Inferior parietal cortex (tissue), 1 donor: ENCODE results near the gene MYCBPAP.

Experiments
- DNase-seq: peaks from one replicate; pipeline ENCODE4 v3.0.0-alpha.2; 2016; ENCODE audit errors: extremely low spot score

The MYCBPAP gene

DNA sequence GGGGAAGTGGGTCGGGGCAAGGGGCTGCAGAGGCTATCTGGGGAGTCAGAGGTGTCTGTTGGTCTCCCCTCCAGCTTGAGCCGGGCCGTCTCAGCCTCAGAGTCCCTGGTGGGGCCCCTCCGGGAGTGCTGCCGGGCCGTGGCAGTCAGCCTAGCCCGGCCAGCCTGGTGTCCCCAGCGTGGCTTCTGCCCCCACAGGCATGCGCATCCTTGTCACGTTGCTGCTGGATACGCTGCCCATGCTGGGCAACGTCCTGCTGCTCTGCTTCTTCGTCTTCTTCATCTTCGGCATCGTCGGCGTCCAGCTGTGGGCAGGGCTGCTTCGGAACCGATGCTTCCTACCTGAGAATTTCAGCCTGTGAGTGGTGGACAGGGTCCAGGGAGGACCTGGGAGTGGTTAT lies 63.4 kb downstream of the MYCBPAP start:
- DNase-seq, result no peak

DNA sequence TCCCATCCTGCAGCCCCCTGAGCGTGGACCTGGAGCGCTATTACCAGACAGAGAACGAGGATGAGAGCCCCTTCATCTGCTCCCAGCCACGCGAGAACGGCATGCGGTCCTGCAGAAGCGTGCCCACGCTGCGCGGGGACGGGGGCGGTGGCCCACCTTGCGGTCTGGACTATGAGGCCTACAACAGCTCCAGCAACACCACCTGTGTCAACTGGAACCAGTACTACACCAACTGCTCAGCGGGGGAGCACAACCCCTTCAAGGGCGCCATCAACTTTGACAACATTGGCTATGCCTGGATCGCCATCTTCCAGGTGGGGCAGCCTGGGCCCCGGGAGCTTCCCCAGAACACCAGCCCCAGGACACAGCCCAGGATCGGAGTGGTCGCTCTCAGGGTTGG lies 64.3 kb downstream of the MYCBPAP start:
- no peak for DNase-seq

DNA sequence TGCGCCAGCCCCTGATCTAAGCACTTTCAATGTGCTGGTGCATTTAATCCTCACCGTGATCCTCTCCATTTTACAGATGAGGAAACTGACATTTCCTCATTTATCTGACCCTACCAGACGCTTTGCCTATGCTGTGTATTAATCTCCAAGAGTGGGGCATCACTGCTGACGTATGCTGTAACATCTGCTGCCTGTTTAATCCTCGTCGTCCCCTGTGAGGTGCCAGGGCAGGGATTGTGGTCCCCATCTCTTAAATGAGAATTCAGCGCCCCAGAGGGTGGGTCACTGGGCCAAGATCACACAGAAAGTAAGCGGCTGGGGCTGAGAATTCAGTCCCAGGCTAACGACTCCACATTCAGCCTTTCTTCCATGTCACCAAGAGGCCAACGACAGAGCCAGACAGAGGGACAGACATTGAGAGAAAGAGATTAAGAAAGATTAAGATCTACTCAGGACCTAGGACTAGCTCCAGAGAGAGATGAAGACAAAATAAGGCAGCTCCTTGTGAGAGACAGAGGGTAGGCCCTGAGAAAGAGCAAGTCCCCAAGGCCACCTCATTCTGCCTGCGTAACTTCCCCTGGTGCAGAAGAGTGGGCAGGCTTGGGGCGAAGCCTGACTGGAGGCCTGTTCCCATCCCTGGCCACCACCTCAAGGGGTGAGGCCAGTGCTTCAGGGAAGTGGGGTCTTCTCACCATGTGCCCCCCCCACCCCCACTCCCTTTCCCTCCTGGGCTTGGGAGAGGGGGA lies 65.8 kb downstream of the MYCBPAP start:
- no peak for DNase-seq

DNA sequence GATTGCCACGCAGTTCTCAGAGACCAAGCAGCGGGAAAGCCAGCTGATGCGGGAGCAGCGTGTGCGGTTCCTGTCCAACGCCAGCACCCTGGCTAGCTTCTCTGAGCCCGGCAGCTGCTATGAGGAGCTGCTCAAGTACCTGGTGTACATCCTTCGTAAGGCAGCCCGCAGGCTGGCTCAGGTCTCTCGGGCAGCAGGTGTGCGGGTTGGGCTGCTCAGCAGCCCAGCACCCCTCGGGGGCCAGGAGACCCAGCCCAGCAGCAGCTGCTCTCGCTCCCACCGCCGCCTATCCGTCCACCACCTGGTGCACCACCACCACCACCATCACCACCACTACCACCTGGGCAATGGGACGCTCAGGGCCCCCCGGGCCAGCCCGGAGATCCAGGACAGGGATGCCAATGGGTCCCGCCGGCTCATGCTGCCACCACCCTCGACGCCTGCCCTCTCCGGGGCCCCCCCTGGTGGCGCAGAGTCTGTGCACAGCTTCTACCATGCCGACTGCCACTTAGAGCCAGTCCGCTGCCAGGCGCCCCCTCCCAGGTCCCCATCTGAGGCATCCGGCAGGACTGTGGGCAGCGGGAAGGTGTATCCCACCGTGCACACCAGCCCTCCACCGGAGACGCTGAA lies 67.5 kb downstream of the MYCBPAP start:
- DNase-seq, result no peak

DNA sequence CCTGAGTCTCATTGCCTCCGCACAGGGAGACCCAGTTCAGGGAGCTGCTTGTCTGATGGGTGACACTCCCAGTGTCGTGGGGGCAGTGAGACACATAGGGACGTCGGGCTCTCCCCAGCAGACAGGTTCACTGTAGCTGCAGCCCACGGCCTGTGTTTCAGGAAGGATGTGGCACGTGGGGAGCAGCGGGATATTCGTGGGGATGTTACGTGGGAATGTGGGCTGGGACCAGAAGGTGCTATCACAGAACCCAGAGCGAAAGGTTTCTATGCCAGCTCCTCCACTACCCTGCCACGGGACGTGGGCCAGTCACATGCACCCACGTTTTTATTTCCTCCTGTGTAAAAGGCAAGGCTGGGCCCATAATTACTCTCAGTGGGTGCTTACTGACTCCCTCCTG lies 68.6 kb downstream of the MYCBPAP start:
- DNase-seq, result no peak

DNA sequence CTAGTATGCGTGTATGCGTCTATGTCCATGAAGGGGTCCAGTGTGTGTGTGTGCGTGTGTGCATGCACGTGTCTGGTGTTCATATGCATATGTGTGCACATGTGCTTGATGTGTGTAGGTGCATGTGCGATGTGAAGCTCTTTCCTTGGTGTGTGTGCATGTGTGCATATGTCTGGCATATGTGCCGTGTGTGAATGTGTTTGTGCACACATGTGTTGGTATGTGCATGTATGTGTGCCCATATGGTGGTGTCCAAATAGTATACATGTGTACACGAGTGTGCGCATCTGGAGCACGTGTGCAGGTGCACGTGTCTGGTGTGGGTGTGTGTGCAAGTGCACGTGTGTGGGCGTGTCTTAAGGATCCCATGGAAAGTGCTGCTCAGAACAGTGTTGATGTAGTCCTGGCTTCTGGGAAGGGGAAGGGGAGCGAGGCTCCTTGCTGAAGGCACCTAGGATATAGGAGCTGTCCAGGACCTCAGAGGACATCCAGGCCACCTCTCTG lies 69.3 kb downstream of the MYCBPAP start:
- DNase-seq, result no peak

DNA sequence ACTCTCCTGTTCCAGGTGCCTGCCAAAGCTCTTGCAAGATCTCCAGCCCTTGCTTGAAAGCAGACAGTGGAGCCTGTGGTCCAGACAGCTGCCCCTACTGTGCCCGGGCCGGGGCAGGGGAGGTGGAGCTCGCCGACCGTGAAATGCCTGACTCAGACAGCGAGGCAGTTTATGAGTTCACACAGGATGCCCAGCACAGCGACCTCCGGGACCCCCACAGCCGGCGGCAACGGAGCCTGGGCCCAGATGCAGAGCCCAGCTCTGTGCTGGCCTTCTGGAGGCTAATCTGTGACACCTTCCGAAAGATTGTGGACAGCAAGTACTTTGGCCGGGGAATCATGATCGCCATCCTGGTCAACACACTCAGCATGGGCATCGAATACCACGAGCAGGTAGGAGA lies 69.9 kb downstream of the MYCBPAP start:
- no peak for DNase-seq

DNA sequence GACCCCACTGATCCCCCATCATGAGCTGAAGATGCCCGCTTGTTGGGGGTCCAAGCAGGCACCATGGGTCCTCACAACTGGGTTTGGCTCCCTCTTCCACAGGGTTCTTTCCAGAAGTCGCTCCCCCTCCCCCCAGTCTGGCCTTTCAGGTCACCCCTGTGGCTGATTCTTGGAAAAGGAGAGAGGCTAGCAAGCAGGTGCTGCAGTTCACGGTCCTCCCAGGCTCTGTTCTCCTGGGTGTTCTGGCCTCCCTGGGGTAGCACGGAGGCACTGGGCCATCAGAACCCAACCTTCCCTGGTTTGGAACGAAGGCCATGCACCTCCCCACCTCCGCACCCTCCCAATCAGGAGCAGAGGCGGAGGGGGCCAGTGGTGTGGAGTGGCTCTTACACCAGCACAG lies 71.2 kb downstream of the MYCBPAP start:
- DNase-seq, result no peak

DNA sequence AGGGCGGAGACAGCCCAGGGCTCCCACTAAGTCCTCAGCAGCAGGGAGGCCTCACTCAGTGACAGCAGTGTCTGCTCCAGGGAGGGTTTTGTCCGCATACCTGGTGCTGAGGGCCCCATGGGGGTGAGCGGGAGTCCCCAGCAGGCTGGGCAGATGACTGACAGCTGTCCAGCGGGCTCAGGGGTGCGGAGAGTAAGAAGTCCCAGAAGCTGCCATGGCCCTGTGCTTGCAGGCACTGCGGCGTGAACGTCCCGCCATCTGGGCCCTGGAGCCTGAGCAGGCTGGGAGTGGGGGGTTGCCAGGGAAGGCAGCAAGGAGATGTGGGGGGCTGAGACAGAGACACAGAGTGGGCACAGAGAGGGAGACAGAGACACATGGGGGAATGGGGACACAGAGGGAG lies 72.4 kb downstream of the MYCBPAP start:
- no peak for DNase-seq
